Choroid plexus epithelial cell (primary cell): ENCODE results near the gene GABPB2.

Experiments used
- DNase-seq: peaks from one replicate; pipeline ENCODE4 v3.0.0-alpha.2; 2010; ENCODE audit warnings: low read depth
- H3K4me3 ChIP-seq: 2 replicates; pipeline ENCODE4 v1.5.1; 2011; ENCODE audit warnings: low read depth, mild to moderate bottlenecking, control low read depth, low read length, moderate library complexity
- CTCF ChIP-seq: conservative IDR thresholded peaks from 2 replicates; pipeline ENCODE4 v1.5.1; 2011; ENCODE audit warnings: low read depth, mild to moderate bottlenecking, control low read depth, inconsistent platforms, low read length, moderate library complexity

GABPB2 gene

GRCh38 chr1:151167116-151167515 lies 96.6 kb downstream of the GABPB2 start:
- no peak for DNase-seq
- H3K4me3 ChIP-seq = peak overlapping the region; percentile 96
- no peak for TF ChIP-seq CTCF

- no peak for TF ChIP-seq CTCF
- H3K4me3 ChIP-seq = no peak overlapping the region
These were observed 100.6 kb downstream of the GABPB2 start for GRCh38 chr1:151171190-151171589.

More at GRCh38 chr1:151171190-151171589, 100.6 kb downstream of the GABPB2 start:
- DNase-seq = no peak
